Muscle of leg (tissue), 16 donors: ENCODE measurements around the gene FUT1. TPM values are rescaled to one million over a fixed set of nuclear protein-coding genes. Genes with fewer than 3 reads are reported as not detected.

Experiments
- DNase-seq: peaks from one replicate; pipeline ENCODE4 v3.0.0; 2013
- H3K27ac ChIP-seq: one replicate; pipeline ENCODE4 v1.5.1; 2013; ENCODE audit warnings: mild to moderate bottlenecking, low read length, control low read depth
- H3K27me3 ChIP-seq: one replicate; pipeline ENCODE4 v1.6.1; 2013; ENCODE audit warnings: low read length; ENCODE audit not compliant: control insufficient read depth, insufficient read depth
- H3K36me3 ChIP-seq: one replicate; pipeline ENCODE4 v1.6.1; 2013; ENCODE audit warnings: low read length; ENCODE audit not compliant: control insufficient read depth, insufficient read depth
- H3K4me1 ChIP-seq: one replicate; pipeline ENCODE4 v1.6.1; 2013; ENCODE audit warnings: low read length; ENCODE audit not compliant: control insufficient read depth, insufficient read depth
- H3K4me3 ChIP-seq: one replicate; pipeline ENCODE4 v1.5.1; 2013; ENCODE audit warnings: low read length, control low read depth
- H3K9me3 ChIP-seq: replicated peaks from 2 replicates; pipeline ENCODE4 v1.6.1; 2013; ENCODE audit warnings: low read depth, low read length; ENCODE audit not compliant: control insufficient read depth
- WGBS: methylation state at CpG from one replicate; pipeline ENCODE4 v1.1.5; 2013; ENCODE audit warnings: missing lambda C conversion rate; ENCODE audit not compliant: insufficient coverage; 5-methylcytosine and 5-hydroxymethylcytosine counted together
- long read RNA-seq, 11 donors: transcript quantifications; one replicate each; lab custom pipeline, GENCODE V29; 2026
- polyA plus RNA-seq, 8 donors: library from polyadenylated mRNA; unstranded; fragments of 120-200 nt; gene quantifications; one replicate each; pipeline versions ENCODE4 v1.2.1 to v1.2.3, GENCODE V29; 2013; ENCODE audit warnings: inconsistent platforms in 1 of 8, low replicate concordance in 1 of 8; ENCODE audit not compliant: insufficient read length in 8 of 8, insufficient read depth in 1 of 8
- total RNA-seq: library from RNA; stranded (reverse); fragments of 120-200 nt; gene quantifications from one replicate; pipeline ENCODE4 v1.2.4, GENCODE V29; 2013

The FUT1 gene
- 1.1 TPM for total RNA-seq
- polyA plus RNA-seq: 1 to 10 TPM in 7 of 8 donors, under 1 TPM in 1; 0.75 to 1.5 (median 1.3) TPM
- long read RNA-seq, donor 1: 0 reads
- long read RNA-seq, donor 2: 0 reads
- long read RNA-seq, donor 3: 0 reads
- long read RNA-seq, donor 4: 0 reads
- long read RNA-seq, donor 5: 0 reads
- long read RNA-seq, donor 6: 0 reads
- long read RNA-seq, donor 7: 0 reads
- long read RNA-seq, donor 8: 0 reads
- long read RNA-seq, donor 9: 0 reads
- long read RNA-seq, donor 10: 0 reads
- long read RNA-seq, donor 11: 0 reads

- WGBS: under 1% methylated on average over 71 of the region's 73 CpGs
- DNase-seq: peak; percentile 59
- peaks cover 56% of the 10 kb centered on the region for H3K27me3 ChIP-seq
These were observed at the start of gene FUT1 for GRCh38 chr19:48752496-48753365. FUT1 (minus strand) TSS chr19:48752641; CDS start chr19:48751281, 1,360 bp downstream.

DNA sequence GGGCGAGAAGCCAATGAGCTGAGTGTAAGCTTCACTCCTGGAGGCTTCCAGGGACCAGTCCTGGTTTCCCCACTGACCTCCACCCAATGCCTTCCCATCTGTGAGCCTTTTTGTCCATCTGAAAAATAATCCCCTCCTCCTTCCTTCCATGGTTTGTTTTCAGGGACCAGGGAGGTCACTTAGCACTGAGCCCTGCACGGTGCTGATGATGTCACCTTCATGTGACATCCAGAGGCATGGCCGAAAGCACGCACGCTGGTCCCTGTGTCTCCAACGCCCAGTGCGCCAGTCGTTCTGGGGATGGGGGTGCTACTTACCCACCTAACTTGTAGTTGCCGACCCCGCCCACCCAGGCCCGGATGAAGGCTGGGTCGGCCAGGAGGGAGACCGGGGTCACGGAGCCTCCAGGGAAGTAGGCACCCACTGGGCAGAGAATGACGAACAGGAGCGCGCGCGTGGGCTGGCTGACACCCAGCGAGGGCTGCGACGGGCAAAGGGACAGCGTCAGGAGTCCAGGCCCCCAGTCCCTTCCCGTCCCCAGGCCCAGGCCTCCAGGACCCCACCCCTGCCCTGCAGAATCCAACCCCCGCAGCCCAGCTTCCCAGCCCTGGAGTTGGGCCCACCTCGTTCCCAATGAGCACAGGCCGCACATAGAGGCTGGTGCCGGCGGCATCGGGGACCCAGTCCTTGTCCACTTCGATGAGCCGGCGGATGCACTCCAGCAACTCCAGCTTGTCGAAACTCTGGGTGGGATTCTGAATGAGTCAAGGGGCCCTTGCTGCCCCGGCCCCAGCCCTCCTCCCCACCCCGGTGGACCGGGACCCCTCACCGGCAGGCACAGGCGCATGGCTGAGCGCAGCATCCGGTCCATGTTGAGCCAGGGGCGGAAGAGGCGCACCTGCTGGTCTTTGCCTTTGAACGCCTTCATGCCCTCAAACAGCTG, 47.2 kb upstream of the FUT1 start:
- no peaks in the 10 kb centered on the region for H3K27me3 ChIP-seq
- H3K9me3 ChIP-seq: no peaks in the 10 kb centered on the region
- H3K36me3 ChIP-seq: no peaks in the 10 kb centered on the region
- WGBS: 89% methylated on average over 33 of the region's 44 CpGs
- peaks cover 19% of the 10 kb centered on the region for H3K4me1 ChIP-seq
- H3K4me3 ChIP-seq: no peak overlapping the region
- peak overlapping the region; percentile 18 for H3K27ac ChIP-seq
- DNase-seq: no peak

More at GRCh38 chr19:48752496-48753365, at the start of gene FUT1:
- no peaks in the 10 kb centered on the region for H3K36me3 ChIP-seq
- no peaks in the 10 kb centered on the region for H3K9me3 ChIP-seq
- peaks cover 15% of the 10 kb centered on the region for H3K4me1 ChIP-seq
- H3K4me3 ChIP-seq: peak within 1 kb of the TSS; percentile 25
- H3K27ac ChIP-seq: peak within 1 kb of the TSS; percentile 55

DNA sequence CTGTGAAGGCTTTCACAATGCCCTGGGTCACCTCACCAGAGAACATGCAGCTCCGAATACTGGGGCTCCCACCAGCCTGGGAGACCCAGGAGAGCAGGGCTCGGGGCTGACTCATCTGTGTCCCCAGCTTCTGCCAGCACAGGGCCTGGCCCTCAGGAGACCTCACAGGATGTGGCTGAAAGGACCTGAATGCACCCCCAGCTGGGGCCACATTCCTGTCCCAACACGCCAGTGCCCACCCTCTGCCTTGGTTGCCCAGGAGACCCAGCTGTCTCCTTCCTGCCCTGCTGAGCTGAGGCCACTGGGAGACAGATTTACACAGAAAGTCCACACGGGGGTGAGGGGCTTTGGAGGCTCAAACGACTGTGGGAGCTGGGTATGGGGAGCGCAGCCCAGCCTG, 46.5 kb upstream of the FUT1 start:
- no peaks in the 10 kb centered on the region for H3K9me3 ChIP-seq
- H3K36me3 ChIP-seq: no peaks in the 10 kb centered on the region
- no peaks in the 10 kb centered on the region for H3K27me3 ChIP-seq
- no peak for DNase-seq
- WGBS: 61% methylated on average over 4 of the region's 6 CpGs
- H3K4me3 ChIP-seq: no peak overlapping the region
- H3K4me1 ChIP-seq: peaks cover 19% of the 10 kb centered on the region
- H3K27ac ChIP-seq: peak overlapping the region; percentile 18

DNA sequence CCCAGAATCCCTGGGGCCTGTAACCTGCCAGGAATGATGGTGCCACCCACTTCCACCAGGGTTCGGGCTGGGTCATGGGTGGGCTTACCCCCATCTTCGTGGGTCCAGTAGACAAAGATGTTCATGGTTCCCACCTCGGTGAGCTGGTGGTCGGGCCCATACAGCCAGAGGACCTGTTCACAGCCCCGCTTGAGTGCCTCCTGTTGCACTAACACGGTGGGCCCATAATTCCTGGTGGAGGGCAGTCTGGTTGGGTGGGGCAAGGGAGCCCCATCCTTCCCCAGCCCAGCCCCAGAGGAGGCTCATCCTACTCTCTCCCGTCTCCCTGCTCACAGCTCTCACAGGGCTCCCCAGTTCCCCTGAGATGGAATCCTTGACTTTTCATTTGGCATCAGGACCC, 44.7 kb upstream of the FUT1 start:
- H3K9me3 ChIP-seq: no peaks in the 10 kb centered on the region
- no peaks in the 10 kb centered on the region for H3K27me3 ChIP-seq
- H3K27ac ChIP-seq: no peak overlapping the region
- 84% methylated on average over 6 of the region's 7 CpGs for WGBS
- no peaks in the 10 kb centered on the region for H3K36me3 ChIP-seq
- DNase-seq: no peak
- no peak overlapping the region for H3K4me3 ChIP-seq
- peaks cover 19% of the 10 kb centered on the region for H3K4me1 ChIP-seq

- H3K4me1 ChIP-seq: peaks cover 19% of the 10 kb centered on the region
- no peaks in the 10 kb centered on the region for H3K9me3 ChIP-seq
- H3K27ac ChIP-seq: peak overlapping the region; percentile 88
- H3K27me3 ChIP-seq: no peaks in the 10 kb centered on the region
- WGBS: 93% methylated on average over 12 of the region's 20 CpGs
- no peak for DNase-seq
- no peak overlapping the region for H3K4me3 ChIP-seq
- H3K36me3 ChIP-seq: no peaks in the 10 kb centered on the region
These were observed 44.0 kb upstream of the FUT1 start for GRCh38 chr19:48796298-48797083.

DNA sequence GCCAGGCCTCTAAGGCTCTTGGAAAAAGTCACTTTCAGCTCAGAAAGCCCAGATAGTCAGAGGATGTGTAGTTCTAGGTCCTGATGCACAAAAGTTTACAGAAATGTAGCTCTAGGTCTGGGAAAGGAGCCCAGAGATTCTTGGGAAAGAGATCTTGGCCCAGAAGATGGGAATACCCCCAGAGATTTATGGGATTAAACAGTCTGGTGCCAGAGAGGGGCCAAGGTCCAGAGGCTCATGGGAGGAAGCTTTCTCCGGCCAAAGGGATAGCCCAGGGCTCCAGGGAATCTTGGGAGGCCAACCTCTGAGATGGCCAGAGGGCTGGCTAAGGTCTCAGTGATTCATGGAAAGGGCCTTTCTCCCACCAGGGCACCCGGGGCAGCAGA, 43.2 kb upstream of the FUT1 start:
- H3K36me3 ChIP-seq: no peaks in the 10 kb centered on the region
- peak overlapping the region; percentile 88 for H3K27ac ChIP-seq
- DNase-seq: no peak
- 46% methylated on average over 2 of the region's 2 CpGs for WGBS
- peaks cover 19% of the 10 kb centered on the region for H3K4me1 ChIP-seq
- H3K9me3 ChIP-seq: no peaks in the 10 kb centered on the region
- no peaks in the 10 kb centered on the region for H3K27me3 ChIP-seq
- H3K4me3 ChIP-seq: no peak overlapping the region

GRCh38 chr19:48795055-48795684, 42.7 kb upstream of the FUT1 start:
- Histone ChIP-seq H3K4me1 (peaks cover 19% of the 10 kb centered on the region), H3K36me3 (no peaks in the 10 kb centered on the region), H3K9me3 (no peaks in the 10 kb centered on the region), H3K27me3 (no peaks in the 10 kb centered on the region), H3K4me3 (peak overlapping the region; percentile 56), H3K27ac (peak overlapping the region; percentile 88)
- WGBS: 2% methylated on average over 38 of the region's 38 CpGs
- peak; percentile 98 for DNase-seq

- Histone ChIP-seq H3K36me3 (no peaks in the 10 kb centered on the region), H3K27ac (no peak overlapping the region), H3K9me3 (no peaks in the 10 kb centered on the region), H3K4me1 (peaks cover 17% of the 10 kb centered on the region), H3K4me3 (no peak overlapping the region), H3K27me3 (no peaks in the 10 kb centered on the region)
- no peak for DNase-seq
- 86% methylated on average over 4 of the region's 6 CpGs for WGBS
These were observed 41.9 kb upstream of the FUT1 start for GRCh38 chr19:48794291-48794690.

- 79% methylated on average over 4 of the region's 8 CpGs for WGBS
- peaks cover 12% of the 10 kb centered on the region for H3K4me1 ChIP-seq
- H3K27ac ChIP-seq: no peak overlapping the region
- no peak overlapping the region for H3K4me3 ChIP-seq
- no peaks in the 10 kb centered on the region for H3K36me3 ChIP-seq
- H3K9me3 ChIP-seq: no peaks in the 10 kb centered on the region
- DNase-seq: no peak
- no peaks in the 10 kb centered on the region for H3K27me3 ChIP-seq
These were observed 40.8 kb upstream of the FUT1 start for GRCh38 chr19:48793271-48793670.
